GM23248 (cell line): ENCODE data around the gene PSMA7. TPM values are rescaled to one million over a fixed set of nuclear protein-coding genes. Genes with fewer than 3 reads are reported as not detected.
A peak's percentile ranks its signal among the peaks of the same experiment; 100 is the strongest.

ENCODE experiments used
- DNase-seq: peaks from one replicate; pipeline ENCODE4 v3.0.0-alpha.2; 2015
- H2AFZ ChIP-seq: fragments of 200-600 bp; sonication (generic); 2 replicates; pipeline ENCODE4 v1.6.1; 2016; ENCODE audit warnings: antibody characterized with exemption
- H3F3A ChIP-seq: fragments of 200-600 bp; sonication (generic); 2 replicates; pipeline ENCODE4 v1.6.1; 2016; ENCODE audit warnings: mild to moderate bottlenecking, antibody characterized with exemption, mixed run types; ENCODE audit not compliant: insufficient read depth
- H3K27ac ChIP-seq: fragments of 200-600 bp; sonication (generic); 2 replicates; pipeline ENCODE4 v1.5.1; 2016; ENCODE audit warnings: mild to moderate bottlenecking
- H3K27me3 ChIP-seq: fragments of 200-600 bp; sonication (generic); replicated peaks from 2 replicates; pipeline ENCODE4 v1.6.1; 2016; ENCODE audit warnings: mild to moderate bottlenecking; ENCODE audit not compliant: insufficient read depth
- H3K36me3 ChIP-seq: fragments of 200-600 bp; sonication (generic); 2 replicates; pipeline ENCODE4 v1.6.1; 2016; ENCODE audit warnings: low read depth, mild to moderate bottlenecking
- H3K4me1 ChIP-seq: fragments of 200-600 bp; sonication (generic); 2 replicates; pipeline ENCODE4 v1.6.1; 2016; ENCODE audit warnings: mild to moderate bottlenecking; ENCODE audit not compliant: insufficient read depth
- H3K4me2 ChIP-seq: fragments of 200-600 bp; sonication (generic); one replicate; pipeline ENCODE4 v1.6.1; 2016; ENCODE audit warnings: mild to moderate bottlenecking; ENCODE audit not compliant: unreplicated experiment
- H3K4me3 ChIP-seq: fragments of 200-600 bp; sonication (generic); 2 replicates; pipeline ENCODE4 v1.5.1; 2016; ENCODE audit warnings: mild to moderate bottlenecking
- H3K79me2 ChIP-seq: fragments of 200-600 bp; sonication (generic); 2 replicates; pipeline ENCODE4 v1.6.1; 2016; ENCODE audit warnings: mild to moderate bottlenecking; ENCODE audit not compliant: insufficient read depth
- H3K9ac ChIP-seq: fragments of 200-600 bp; sonication (generic); 2 replicates; pipeline ENCODE4 v1.6.1; 2016; ENCODE audit warnings: mild to moderate bottlenecking
- H3K9me2 ChIP-seq: fragments of 200-600 bp; sonication (generic); 2 replicates; pipeline ENCODE4 v1.6.1; 2016; ENCODE audit warnings: mixed run types, mild to moderate bottlenecking, moderate library complexity; ENCODE audit not compliant: insufficient read depth
- H3K9me3 ChIP-seq: fragments of 200-600 bp; sonication (generic); one replicate; pipeline ENCODE4 v1.6.1; 2017; ENCODE audit warnings: low read depth
- H4K20me1 ChIP-seq: fragments of 200-600 bp; sonication (generic); 2 replicates; pipeline ENCODE4 v1.6.0; 2016; ENCODE audit not compliant: insufficient read depth
- EZH2 ChIP-seq: fragments of 200-600 bp; sonication (generic); IDR thresholded peaks from 2 replicates; pipeline ENCODE4 v1.6.1; 2018; ENCODE audit warnings: antibody characterized with exemption, mild to moderate bottlenecking; ENCODE audit not compliant: insufficient read depth, poor library complexity, severe bottlenecking
- EZH2phosphoT487 ChIP-seq: fragments of 200-600 bp; sonication (generic); IDR thresholded peaks from 2 replicates; pipeline ENCODE4 v1.6.1; 2018; ENCODE audit warnings: antibody characterized with exemption, moderate library complexity, mild to moderate bottlenecking, low read depth; ENCODE audit not compliant: insufficient read depth
- WGBS, 2 experiments: methylation state at CpG; one replicate each; pipeline ENCODE4 v1.1.6; 2015 to 2017; ENCODE audit warnings: low lambda C conversion rate in 2 of 2, low coverage in 1 of 2; ENCODE audit errors: missing lambda C conversion rate in 2 of 2; 5-methylcytosine and 5-hydroxymethylcytosine counted together
- in situ Hi-C: fragments of 300-500 bp; cut with MboI; formaldehyde crosslinking; loops from 2 replicates; pipeline ENCODE4 v1.15.0; 2020
- polyA plus RNA-seq: library from polyadenylated mRNA; unstranded; fragments of >200 nt; fragmentation: Nextera tagmentation; extraction: Ambion mirVana; gene quantifications from 2 replicates; pipeline ENCODE4 v1.2.1, GENCODE V29; 2016
- total RNA-seq: library from RNA; depleted of rRNA; stranded (reverse); fragments of >200 nt; shearing (Covaris generic); gene quantifications from 2 replicates; pipeline ENCODE4 v1.2.3, GENCODE V29; 2014

The PSMA7 gene
- total and polyA plus RNA-seq, 2 experiments from 2014 or later = 268 to 488 TPM

DNA sequence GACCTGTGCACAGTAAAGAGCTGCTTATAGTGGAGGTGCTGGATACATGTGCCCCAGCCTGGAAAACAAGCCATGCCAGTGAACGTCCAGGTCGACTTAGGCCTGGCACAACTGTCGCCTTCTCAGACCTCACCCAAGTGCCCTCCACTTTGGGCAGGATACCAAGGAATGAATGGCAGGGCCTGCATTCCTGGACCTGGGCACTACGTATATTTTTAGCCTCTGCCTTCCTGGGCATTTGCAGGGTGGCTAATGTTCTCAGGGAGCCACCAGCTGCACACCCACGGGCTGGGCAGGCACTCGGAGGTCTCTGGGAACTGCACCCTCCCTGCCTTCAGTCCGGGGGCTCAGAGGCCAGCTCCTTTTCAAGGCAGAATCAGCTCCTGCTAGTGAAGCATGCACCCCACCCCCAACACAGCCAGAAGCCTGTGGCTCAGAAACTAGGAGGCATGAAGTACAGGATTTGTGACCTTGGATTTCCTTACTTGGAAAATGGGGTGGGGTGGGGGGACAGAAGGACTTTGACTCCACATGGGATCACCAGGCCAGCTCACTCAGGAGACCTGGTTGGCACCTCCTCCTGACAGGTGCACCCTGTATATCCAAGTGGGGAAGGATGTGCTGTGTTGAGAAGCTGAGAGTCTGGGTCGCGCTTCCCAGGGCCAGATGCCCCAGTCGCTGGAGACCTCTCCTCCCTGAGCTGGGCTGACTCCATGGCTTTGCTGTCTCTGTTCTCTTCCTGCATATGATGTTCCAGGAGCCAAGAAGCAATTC is 23.4 kb downstream of the PSMA7 start:
- Histone ChIP-seq H2AFZ (no peak overlapping the region), H3K27ac (no peak overlapping the region), H4K20me1 (peaks cover 12% of the 10 kb centered on the region; the same call in 1 of the 2 replicates), H3F3A (0 out of 2 replicates have a peak, but pooled peaks cover 7% of the 10 kb centered on the region), H3K4me3 (no peak overlapping the region), H3K4me2 (no peak overlapping the region), H3K9ac (no peak overlapping the region), H3K4me1 (peaks cover 11% of the 10 kb centered on the region), H3K9me3 (no peaks in the 10 kb centered on the region), H3K9me2 (no peaks in the 10 kb centered on the region), H3K27me3 (peaks cover 20% of the 10 kb centered on the region), H3K79me2 (peaks cover 20% of the 10 kb centered on the region), H3K36me3 (no peaks in the 10 kb centered on the region)
- no peak for DNase-seq
- TF ChIP-seq EZH2phosphoT487 (no peak), EZH2 (no peak)
- 71 to 75% methylated on average over 8 to 10 of the region's 10 CpGs for WGBS, 2 experiments
- in situ Hi-C loops = no loop called here

DNA sequence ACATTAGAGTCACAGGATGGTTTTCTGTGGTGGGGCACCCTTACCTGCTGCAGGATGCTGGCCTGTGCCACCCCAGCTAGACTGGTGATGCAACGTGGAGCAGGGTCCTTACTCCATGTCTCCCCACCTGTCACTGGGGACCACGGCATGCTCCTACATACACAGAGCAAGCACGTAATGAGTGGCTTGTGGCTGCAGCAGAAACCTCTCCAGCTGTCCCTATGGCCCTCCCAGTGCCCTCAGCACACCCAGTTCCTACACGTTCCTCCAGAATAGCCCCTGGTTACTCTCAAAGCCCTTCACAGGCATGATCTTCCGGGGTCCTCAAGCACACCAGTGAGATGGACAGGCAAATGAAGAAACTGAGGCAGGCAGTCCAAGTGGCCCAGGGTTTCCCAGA is 24.1 kb downstream of the PSMA7 start:
- H2AFZ ChIP-seq = no peak overlapping the region
- no peak overlapping the region for H3K9ac ChIP-seq
- H3K4me2 ChIP-seq = no peak overlapping the region
- 0 out of 2 replicates have a peak, but pooled peaks cover 5% of the 10 kb centered on the region for H3F3A ChIP-seq
- peaks cover 9% of the 10 kb centered on the region for H3K4me1 ChIP-seq
- H3K4me3 ChIP-seq = no peak overlapping the region
- no peak for DNase-seq
- H4K20me1 ChIP-seq = peaks cover 8% of the 10 kb centered on the region; the same call in 1 of the 2 replicates
- 27 to 41% methylated on average over 5 of the region's 5 CpGs for WGBS, 2 experiments
- H3K79me2 ChIP-seq = peaks cover 14% of the 10 kb centered on the region
- in situ Hi-C loops = no loop called here
- peaks cover 20% of the 10 kb centered on the region for H3K27me3 ChIP-seq
- H3K9me2 ChIP-seq = no peaks in the 10 kb centered on the region
- H3K36me3 ChIP-seq = no peaks in the 10 kb centered on the region
- TF ChIP-seq EZH2 (no peak), EZH2phosphoT487 (no peak)
- H3K9me3 ChIP-seq = no peaks in the 10 kb centered on the region
- no peak overlapping the region for H3K27ac ChIP-seq

DNA sequence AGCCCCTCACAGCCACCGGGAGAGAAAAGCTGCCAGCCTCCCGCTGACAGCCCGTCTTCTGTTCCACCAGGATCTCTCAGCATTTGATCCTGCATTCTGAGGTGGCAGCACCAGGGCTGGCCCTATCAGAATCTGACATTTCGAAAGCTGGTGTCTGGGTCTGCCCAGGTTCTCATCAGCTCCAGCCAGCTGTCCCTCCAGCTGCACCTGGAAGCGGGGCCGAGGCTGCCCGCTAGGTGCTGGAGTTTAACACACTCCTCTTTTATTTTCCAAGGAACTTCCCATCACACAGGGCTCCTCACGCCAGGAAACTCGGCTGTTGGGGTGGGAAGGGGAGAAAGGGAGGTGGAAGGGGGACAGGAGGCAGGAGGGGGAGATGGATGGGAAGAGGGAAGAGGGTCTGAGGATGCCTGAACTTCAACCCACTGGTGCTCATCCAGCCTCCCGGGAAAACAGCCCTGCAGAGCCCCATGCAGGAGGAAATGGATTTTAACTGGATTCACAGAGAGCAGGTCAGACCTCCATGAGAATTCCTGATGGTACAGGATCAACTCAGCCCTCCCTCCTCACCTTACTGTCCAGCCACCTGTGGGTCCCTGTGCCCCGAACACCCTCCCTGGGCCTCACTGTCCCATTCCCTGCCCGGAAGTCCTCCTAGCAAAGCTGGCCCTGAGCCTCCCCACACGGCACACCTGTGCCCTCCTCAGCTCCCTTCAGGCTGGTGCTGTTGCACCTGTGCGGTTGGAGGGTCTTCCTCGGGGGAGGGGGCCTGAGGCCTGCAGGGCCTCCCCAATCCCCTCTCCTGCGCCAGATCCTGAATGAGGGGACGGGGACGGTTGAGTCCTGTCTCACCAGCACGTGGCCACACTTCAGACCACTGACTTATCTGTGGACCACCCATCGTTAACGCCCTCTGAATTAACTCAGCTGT is 24.8 kb downstream of the PSMA7 start:
- 35 to 37% methylated on average over 21 of the region's 21 CpGs for WGBS, 2 experiments
- DNase-seq = no peak

DNA sequence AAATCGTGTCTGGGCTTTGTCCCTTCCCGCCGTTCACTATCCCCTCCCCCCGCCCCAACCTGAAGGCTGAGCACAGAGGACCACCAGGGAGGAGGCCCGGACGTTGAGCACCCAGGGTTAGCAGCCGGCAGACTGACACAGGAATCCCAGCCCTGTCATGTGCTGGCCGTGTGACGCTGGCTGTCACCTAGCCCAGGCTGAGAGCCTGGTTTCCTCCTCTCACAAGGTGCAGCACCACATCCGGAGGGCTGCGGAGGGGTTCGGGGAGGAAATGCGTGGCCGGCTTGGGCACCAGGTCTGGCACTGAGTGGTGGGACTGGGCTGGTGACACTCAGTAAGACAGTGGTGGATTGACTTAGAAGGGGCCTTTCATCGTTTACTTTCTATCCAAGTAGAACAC is 25.5 kb downstream of the PSMA7 start:
- no peak for TF ChIP-seq EZH2phosphoT487
- TF ChIP-seq EZH2 = peak; percentile 22
- 23 to 26% methylated on average over 15 of the region's 15 CpGs for WGBS, 2 experiments
- Histone ChIP-seq H3K27ac (no peak overlapping the region), H3K9me2 (no peaks in the 10 kb centered on the region), H3K9ac (no peak overlapping the region), H4K20me1 (no peaks in the 10 kb centered on the region), H2AFZ (no peak overlapping the region), H3K9me3 (no peaks in the 10 kb centered on the region), H3K4me2 (no peak overlapping the region), H3K27me3 (peaks cover 20% of the 10 kb centered on the region), H3F3A (no peaks in the 10 kb centered on the region), H3K4me3 (no peak overlapping the region), H3K36me3 (no peaks in the 10 kb centered on the region), H3K79me2 (no peaks in the 10 kb centered on the region), H3K4me1 (no peaks in the 10 kb centered on the region)
- in situ Hi-C loops = no loop called here
- no peak for DNase-seq

More for the DNA sequence above, 24.8 kb downstream of the PSMA7 start:
- H3K79me2 ChIP-seq = peaks cover 6% of the 10 kb centered on the region
- H3K4me2 ChIP-seq = no peak overlapping the region
- H2AFZ ChIP-seq = no peak overlapping the region
- no peak overlapping the region for H3K27ac ChIP-seq
- no peaks in the 10 kb centered on the region for H3F3A ChIP-seq
- H3K9me3 ChIP-seq = no peaks in the 10 kb centered on the region
- H3K4me3 ChIP-seq = no peak overlapping the region
- in situ Hi-C loops = no loop called here
- TF ChIP-seq EZH2 = no peak
- TF ChIP-seq EZH2phosphoT487 = no peak
- H3K36me3 ChIP-seq = no peaks in the 10 kb centered on the region
- H3K9me2 ChIP-seq = no peaks in the 10 kb centered on the region
- H4K20me1 ChIP-seq = peaks cover under 1% of the 10 kb centered on the region; the same call in 1 of the 2 replicates
- H3K9ac ChIP-seq = no peak overlapping the region
- 0 out of 2 replicates have a peak, but pooled peaks cover 1% of the 10 kb centered on the region for H3K4me1 ChIP-seq
- H3K27me3 ChIP-seq = peaks cover 20% of the 10 kb centered on the region
